DMS79 treated with DMSO at 0.1 percent for 48 hours (cell line): Measurements from ENCODE around the gene CISD2.
"Not testable (repeated sequence)": the region's sequence is repeated elsewhere in the genome, so short reads cannot be mapped to it uniquely, and the experiment has no call there.

ENCODE experiments used
- DNase-seq: peaks from one replicate; lab custom pipeline; 2025; lab: John Stamatoyannopoulos, UW

The CISD2 gene, protein sequence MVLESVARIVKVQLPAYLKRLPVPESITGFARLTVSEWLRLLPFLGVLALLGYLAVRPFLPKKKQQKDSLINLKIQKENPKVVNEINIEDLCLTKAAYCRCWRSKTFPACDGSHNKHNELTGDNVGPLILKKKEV

DNA sequence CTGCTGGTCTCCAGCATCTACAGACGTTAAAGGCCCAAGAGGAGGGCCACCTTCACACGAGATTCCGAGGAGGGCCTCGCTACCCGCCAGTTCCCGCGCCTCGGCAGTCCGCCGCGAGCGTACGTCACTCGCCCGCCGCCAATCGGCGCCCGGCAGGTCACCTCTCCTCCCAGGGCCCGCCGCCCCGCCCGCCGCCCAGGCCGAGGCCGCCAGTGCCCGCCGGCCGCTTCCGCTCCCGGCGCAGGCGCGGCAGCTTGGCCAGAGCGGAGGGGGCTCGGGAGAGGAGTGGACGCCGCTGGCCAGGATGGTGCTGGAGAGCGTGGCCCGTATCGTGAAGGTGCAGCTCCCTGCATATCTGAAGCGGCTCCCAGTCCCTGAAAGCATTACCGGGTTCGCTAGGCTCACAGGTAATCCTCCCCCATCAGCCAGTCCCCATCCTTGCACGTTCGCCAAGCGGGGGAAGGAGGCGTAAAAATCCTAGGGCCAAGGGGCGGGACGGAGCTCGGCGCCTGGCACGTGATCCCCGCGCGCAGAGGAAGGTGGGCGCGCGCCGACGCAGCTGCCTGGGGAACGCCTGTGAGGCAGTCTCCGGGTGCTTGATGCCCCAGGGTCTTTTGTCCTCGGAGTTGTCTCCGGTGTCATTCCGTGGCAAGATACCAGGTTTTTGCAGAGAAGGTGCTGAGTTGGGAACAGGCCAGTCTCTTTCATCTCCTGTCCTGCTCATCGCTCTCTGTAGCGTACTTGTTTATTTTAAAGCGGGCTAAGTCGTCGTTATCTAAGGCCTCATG is at the start of gene CISD2:
Gene CISD2 (plus strand): TSS at position 212 of the 788 bp plus-strand sequence. CDS start 93 bp downstream, at position 305.
- peak; percentile 59 for DNase-seq

DNA sequence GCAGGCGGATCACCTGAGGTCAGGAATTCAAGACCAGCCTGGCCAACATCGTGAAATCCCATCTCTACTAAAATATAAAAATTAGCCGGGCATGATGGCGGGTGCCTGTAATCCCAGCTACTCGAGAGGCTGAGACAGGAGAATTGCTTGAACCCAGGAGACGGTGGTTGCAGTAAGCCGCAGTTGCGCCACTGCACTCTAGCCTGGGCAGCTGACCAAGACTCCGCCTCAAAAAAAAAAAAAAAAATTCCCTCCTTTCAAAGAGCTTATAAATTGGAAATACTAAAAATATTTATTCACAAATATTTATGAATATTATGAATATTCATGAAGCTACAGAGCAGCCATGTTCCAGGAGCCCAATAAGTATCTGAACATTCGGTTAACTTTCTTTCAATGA is 49.7 kb upstream of the CISD2 start:
- DNase-seq: not testable (repeated sequence)

DNA sequence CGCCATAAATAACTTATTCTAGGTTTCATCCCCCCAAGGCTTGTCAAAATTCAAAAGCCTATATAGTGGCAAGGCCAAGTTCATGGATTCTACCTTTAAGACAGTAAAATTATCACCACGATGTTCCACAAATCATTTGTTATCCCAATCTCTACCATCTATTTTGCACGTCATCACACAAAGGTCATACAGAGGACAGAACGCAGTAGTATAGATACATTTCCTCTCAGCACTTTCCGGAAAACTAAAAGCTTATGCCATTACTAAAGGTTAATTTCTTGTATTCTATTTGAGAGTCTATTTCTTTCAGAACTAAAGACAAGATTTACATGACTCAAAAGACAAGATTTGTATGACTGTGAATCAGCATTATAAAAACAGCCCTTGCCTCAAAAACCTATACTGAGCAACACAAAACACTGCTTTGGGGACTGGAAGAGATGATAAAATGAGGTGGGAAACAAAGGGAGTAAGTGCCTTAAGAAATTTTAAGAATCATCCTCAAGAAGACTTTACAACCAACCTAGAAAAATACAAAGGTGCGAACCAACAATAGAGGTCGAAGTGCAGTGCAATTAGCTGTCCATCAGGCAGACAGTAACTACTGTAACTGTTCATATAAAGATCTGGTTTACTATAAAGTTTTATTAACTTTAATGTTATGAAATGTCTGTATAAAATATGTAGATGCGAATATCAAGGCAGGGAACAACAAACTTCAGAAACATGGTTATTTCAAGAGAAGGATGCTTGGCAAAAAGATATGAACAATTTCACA is 49.0 kb upstream of the CISD2 start:
- no peak for DNase-seq

DNA sequence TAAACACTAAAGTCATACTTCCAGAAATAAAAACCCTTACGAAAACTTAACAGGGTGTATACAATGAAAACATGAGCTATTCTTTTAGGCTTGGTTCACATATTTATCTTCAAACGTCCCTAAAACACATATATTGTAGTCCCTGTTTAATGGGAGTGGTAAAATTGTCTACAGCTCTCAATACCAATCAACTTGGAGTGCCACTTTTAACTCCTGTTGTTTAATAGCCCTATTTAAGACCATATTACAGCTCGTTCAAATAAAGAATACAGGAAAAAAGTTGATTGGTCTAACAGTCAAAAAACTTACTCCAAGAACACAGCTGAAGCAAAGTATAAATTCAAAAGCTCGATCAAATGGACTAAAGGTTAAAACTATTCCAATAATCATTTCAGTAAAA is 45.3 kb upstream of the CISD2 start:
- DNase-seq: no peak

DNA sequence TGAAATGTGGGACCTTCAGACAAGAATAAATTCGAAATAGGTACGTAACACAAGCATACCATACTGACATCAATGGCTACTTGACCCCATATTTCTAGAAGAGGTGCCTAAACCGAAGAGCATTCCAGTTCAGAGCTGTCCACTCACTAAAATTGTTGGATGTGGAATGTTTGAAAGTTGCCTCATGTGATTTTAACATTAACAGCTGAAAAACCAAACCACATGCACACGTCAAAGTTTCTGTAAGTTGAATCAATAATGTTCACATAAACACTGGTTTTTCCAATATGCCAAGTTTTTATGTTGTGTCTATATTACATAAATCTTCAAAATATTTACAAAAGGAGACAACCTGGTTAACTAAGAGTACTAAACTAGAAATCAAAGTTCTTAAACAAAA is 44.9 kb upstream of the CISD2 start:
- no peak for DNase-seq

DNA sequence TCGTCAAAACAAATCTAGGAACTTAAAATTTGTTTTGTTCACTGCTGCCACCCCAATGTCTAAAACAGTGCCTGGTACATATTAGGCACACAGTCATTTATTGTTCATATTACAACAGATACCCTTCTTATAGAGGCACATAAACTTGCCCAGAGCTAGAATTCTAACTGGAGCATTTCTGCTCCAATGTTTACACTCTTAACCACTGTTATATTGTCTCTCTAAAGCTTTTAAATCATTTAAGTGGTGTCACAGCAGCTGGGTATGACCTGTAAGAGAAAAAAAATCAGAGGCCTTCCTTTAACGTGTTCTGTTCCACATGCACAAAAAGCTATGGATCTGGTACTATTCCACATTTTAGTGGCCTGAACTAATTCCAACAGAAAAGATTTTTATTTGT is 44.4 kb upstream of the CISD2 start:
- DNase-seq: peak; percentile 7

DNA sequence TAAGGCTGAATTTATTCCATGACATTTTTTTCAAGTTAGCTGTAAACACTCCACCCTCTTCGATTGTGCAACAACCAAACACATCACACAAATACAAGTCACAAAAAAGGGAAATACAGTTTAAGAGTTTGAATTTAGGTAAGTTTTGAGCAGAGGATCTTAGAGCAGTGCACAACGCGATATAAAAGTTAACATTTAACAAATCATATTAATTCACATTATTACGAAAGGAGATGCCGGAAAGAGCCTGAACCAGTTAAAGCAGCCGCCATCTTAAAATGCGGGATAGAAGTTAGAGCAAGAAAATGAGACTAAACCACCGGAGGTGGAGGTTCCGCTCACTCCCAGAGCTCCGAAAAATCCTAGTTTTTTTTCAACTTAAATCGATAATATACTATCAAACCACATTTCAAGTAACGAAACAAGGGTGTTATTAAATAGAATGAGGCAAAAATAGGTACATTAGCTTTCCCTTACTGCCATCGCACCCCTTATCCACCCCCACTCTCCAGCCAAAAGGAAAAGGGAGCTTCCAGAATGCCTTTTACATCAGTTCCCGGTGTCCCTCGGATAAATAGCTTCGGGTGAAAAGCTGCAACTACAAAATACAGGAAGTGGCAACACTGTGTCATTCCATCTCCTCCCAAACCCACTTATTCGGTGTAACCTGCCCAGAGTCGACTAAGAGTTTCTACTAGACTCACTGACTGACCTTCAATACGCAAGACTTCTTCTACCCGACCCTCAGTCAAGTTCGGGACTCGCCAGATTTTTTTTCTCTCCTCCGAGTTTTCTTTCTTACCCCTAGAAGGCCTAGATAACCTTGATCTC is 43.3 kb upstream of the CISD2 start:
- peak; percentile 20 for DNase-seq

DNA sequence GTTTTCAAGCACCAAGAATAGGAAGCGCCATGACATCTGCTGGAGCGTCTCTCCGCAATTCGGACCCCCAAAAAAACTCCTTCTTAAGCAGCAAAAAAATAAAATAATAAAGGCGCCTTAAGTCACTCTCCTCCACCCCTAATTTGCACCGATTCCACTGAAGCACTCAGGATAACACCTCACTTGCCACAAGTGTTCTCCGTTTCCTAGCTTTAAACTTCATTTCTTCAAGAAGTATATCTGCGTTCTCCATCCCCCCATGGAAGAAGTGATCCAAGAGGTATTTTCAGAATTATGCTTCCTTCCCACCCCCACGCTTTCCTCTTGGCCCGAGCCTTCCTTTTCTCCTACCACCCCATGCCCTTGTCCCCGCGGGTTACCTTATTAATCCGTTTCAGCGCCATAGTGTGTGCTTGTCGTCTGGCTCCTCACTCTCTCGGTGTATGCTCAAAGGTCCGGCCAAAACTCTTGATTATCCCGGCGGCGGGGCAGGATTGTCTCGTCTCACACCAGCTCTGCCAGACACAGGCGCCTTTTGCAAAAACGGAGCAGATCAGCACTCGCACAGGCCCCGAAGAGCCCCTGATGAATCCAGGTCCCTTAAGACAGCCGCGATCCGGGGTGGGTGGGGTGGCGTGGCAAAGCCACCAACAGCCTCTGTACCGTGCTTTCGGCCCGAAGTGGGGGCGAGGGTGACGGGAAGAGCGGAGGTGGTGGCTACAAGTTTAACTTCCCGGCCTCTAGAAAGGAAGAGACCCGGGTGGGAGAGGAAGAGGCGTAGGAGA is 42.5 kb upstream of the CISD2 start:
- no peak for DNase-seq

DNA sequence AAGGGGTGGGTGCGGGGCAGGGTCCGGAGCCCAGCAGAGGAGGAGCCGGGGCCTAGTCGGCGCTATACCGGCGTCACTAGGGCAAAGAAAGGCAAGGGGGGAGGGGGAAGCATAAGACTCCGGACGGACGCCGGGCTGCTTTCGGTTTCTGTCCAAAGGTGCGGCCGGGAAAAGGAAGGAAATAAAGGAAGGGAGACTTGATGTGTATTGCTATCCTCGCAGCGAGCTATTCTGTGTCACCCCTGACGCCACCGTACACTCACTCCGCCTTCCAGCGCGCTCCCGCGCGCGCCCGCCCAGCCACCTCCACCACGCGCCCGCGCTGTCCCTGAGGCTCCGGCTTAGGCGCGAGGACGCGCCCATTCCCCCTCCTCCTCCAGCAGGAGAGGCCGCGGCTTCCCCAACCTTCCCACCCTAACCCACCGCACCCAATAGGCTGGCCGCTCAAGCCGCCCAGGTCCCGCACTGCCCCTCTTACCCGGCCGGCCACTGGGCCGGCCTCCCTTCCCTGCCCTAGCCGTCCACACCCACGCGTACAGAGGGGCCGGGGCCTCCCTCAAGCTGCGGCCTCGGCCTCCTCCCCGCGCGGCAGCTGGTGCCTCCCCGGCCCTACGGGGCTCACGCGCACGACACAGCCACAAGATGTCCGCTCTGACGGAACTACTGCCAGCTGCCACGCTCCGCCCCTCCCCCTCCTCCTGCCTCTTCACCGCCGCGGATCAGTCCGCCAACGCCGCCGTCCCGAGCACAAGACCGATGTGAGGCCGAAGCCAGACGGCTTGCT is 41.7 kb upstream of the CISD2 start, which contains the start of gene UBE2D3:
Gene UBE2D3 (minus strand): TSS at position 662 of the 784 bp plus-strand sequence. CDS start 1,043 bp downstream, outside the sequence.
- peak; percentile 63 for DNase-seq

DNA sequence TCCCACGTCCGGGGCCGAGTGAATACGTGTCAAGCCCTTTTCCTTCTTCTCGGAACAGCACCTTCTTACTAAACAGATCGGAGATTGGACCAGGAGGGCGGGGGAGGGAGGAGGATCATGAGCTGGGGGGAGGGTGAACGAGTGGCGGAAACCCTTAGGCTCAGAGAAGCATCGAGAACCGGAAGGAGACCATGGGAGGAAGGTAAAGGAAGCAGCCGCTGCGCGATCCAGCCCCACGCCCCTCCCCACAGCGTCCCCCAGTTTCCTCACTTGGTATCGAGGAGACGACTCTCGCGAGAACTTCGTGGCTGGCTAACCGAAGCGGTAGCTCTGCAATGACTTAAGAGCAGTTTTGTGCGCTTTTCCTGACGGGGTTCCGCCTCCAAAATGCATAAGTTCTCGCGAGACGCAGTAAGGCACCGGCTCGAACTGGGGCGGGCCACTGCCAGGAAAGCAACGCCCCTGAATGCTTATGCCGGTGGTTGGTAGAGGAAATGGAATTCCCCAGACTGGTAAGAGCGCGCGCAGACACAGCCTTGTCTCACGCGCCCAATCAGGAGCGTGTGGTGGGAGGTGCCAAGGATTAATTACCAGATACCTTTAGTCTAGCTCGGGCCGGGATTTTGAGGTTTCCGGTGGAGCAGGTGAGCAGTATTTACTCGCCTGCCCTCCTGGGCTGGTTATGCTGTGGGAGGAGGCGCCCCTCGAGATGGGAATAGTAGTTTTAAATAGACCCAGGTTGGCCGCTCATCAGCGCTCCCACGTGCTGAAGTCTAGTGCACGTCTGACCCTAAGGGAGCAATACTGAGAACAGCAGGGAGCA is 40.9 kb upstream of the CISD2 start:
- DNase-seq: peak; percentile 87

DNA sequence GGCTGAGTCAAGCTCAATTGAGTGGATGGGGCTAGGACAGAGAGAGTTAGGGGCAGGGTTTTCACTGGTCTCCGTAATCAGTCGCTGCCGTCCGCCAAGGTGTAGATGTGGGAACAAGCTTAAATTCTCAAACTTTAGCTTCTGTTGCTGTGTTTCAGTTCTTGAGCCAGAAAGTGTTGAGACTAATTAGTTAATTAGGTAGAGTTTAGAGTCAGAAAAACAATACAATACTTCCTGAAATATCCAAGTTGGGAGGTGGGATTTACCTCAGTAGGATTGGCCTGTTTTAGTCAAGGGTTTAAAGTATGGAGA is 40.3 kb upstream of the CISD2 start:
- DNase-seq: peak; percentile 31

DNA sequence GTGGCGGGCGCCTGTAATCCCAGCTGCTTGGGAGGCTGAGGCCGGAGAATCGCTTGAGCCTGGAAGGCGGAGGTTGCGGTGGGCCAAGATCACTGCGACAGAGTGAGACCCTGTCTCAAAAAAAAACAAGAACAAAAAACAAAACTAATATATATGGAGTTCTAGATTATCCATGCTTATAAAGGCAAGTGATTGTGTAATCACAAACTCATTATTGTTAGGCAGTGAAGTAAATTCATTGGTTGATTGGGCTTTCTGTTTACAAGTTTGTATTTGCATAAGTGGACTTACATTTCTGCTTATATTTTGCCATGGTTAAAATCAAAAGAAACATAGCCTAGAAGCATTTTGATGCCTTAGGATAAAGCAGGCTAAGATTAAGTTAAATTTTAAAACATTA is 39.0 kb upstream of the CISD2 start:
- no peak for DNase-seq

DNA sequence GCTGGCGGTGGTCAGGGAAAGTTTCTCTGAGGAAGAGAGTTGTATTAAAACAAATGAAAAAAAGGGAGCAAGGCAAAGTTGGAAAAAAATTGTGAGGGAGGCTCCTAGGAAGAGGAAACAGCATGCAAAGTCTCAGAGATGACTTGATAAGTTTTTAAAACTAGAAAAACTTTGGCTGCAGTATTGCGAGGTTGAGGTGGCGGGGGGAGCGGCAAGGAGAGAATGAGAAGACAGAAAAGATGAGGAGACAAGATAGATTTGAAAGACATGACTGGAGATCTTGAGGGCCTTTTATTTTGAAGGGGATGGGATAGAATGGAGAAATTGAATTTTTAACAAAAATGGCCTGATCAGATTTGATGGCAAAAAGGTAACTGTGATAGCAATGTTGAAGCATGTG is 36.7 kb upstream of the CISD2 start:
- DNase-seq: no peak

DNA sequence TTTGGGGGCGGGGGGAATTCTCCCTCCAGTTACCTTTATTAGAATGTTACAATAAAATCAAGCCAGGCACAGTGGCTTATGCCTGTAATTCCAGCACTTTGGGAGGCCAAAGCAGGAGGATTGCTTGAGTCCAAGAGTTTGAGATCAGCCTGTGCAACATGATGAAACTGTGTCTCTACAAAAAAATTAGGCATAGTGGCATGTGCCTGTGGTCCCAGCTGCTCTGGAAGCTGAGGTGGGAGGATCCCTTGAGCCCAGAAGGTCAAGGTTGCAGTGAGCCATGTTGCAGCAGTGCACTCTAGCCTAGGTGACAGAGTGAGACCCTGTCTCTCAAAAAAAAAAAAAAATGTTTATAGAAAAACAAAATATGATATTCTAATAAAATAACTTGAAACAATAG is 36.1 kb upstream of the CISD2 start:
- no peak for DNase-seq

DNA sequence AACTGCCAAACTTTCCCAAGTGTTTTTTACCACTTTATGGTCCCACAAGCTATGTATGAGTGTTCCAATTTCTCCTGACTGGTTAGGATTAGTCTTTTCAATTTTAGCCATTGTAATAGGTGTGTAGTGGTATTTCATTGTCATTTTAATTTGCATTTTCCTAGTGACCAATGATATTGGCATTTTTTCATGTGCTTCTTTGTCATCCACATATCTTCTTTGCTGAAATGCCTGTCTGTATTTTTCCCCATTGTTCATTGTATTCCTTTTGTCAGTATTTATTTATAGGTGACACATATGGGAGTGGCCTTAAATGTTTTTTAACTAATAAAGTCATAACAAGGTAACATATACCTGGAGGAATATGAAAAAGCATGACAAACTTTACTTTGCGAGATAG is 32.2 kb upstream of the CISD2 start:
- DNase-seq: no peak

DNA sequence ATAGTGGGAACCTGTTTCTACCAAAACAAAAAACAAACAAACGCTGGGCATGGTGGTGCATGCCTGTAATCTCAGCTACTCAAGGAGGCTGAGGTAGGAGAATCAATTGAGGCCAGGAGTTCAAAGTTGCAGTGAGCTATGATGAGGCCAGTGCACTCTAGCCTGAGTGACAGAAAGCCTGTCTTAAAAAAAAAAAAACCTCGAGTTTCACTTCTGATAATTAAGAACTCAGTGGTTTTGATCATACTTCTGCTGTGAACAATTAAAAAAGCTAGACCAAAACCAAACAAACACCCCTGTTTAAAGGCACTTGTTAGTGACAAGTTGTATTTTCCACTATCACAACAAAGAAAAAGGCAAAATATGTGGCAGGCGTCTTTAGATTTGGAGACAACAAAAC is 26.4 kb upstream of the CISD2 start:
- no peak for DNase-seq

DNA sequence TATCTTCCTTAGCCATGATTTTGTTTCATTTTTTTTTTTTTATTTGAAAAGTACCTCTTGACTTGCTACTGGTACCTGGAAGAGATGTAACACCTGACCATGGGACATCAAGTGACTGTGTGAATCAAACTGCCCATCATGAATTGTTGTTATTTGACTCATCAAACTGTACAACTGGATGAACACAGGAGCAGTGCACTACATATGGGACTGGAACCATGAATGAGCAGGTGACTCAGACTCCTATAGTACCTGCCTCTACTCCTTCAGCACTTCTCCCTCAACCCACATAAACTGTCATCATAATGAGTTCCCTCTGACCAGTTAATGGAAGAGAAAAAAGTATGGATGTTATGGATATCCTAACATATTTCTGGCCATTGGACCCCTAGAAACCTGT is 25.5 kb upstream of the CISD2 start:
- no peak for DNase-seq

DNA sequence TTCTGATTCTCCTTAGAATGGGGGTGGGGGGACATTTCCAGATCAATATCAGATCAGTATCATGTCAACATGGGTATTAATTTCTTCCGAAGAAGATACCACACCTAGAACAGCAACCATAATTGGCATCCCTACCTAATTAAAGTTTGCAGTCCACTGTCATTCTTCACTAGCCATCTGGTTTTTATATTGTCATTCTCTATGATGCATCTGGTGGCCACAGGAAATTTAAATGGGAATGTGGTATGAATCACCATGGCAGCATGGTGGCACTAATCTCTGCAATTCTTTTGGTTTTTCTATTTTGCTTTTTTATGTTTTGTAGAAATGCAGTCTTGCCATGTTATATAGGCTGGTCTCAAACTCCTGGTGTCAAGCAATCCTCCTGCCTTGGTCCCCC is 24.9 kb upstream of the CISD2 start:
- no peak for DNase-seq

DNA sequence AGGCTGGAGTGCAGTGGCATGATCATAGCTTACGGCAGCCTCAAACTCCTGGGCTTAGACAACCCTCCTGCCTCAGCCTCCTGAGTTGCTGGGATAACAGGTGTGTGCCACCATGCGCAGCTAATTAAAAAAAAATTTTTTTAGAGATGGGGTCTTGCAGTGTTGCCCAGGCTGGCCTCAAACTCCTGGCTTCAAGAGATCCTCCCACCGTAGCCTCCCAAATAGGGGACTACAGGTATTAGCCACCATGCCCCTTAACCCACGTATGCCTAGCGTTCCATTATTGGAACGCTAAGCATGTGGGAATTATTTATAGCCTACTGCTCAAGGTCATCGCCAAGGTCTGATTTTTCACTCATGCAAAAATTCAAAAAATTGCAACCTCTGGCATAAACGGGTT is 21.1 kb upstream of the CISD2 start:
- DNase-seq: no peak

DNA sequence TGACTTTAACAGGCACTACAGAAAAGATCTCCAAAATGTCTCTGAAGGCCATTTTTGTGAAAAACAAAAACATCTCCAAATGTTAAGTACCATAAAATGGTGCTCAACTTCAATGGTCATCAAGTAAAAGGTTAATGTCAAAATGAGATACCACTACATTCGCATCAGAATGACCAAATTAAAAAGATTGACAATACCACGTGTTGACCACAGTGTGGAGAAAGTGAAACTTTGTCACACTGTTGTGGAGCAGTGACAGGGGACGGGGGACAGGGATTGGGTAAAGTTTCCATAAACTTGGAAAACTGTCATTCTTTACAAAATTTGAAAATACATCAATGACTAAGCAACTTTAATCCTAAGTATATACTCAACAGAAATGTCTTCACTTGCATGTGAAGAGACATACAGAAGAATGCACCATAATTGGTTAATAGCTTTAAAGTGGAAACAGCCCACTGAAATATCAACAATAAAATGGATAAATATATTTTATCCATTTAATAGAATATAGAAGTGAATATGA is 19.1 kb upstream of the CISD2 start:
- DNase-seq: no peak
